GM23338 (cell line): ENCODE measurements around the gene COX6B2. TPM values are rescaled to one million over a fixed set of nuclear protein-coding genes. Genes with fewer than 3 reads are reported as not detected.

Experiments used
- ATAC-seq: fragments of 200-7000 bp; cut with Tn5 transposase; 3 replicates; pipeline ENCODE4 v1.9.1; 2020
- DNase-seq: peaks from one replicate; pipeline ENCODE4 v3.0.0-alpha.2; 2015; ENCODE audit warnings: low spot score
- H2AFZ ChIP-seq: fragments of 200-600 bp; sonication (generic); 2 replicates; pipeline ENCODE4 v1.8.0; 2016; ENCODE audit warnings: antibody characterized with exemption, mild to moderate bottlenecking, moderate library complexity
- H3F3A ChIP-seq: fragments of 200-600 bp; sonication (generic); replicated peaks from 2 replicates; pipeline ENCODE4 v1.8.0; 2017; ENCODE audit warnings: antibody characterized with exemption, mixed run types, low read depth
- H3K27ac ChIP-seq: fragments of 200-600 bp; sonication (generic); 2 replicates; pipeline ENCODE4 v1.6.1; 2016; ENCODE audit warnings: low read depth
- H3K27me3 ChIP-seq: fragments of 200-600 bp; sonication (generic); 2 replicates; pipeline ENCODE4 v1.8.0; 2016; ENCODE audit warnings: mild to moderate bottlenecking, mixed run types, moderate library complexity; ENCODE audit not compliant: insufficient read depth
- H3K36me3 ChIP-seq: fragments of 200-600 bp; sonication (generic); 2 replicates; pipeline ENCODE4 v1.8.0; 2016; ENCODE audit warnings: mild to moderate bottlenecking; ENCODE audit not compliant: insufficient read depth
- H3K4me1 ChIP-seq: fragments of 200-600 bp; sonication (generic); 2 replicates; pipeline ENCODE4 v1.8.0; 2016; ENCODE audit warnings: mild to moderate bottlenecking, moderate library complexity; ENCODE audit not compliant: insufficient read depth
- H3K4me2 ChIP-seq: fragments of 200-600 bp; sonication (generic); 2 replicates; pipeline ENCODE4 v1.7.1; 2017; ENCODE audit warnings: mixed run types
- H3K4me3 ChIP-seq: fragments of 200-600 bp; sonication (generic); 2 replicates; pipeline ENCODE4 v1.6.1; 2016; ENCODE audit warnings: mixed run types
- H3K79me2 ChIP-seq: fragments of 200-600 bp; sonication (generic); replicated peaks from 2 replicates; pipeline ENCODE4 v1.8.0; 2017; ENCODE audit warnings: mild to moderate bottlenecking; ENCODE audit not compliant: insufficient read depth
- H3K9me2 ChIP-seq: fragments of 200-600 bp; sonication (generic); 2 replicates; pipeline ENCODE4 v1.8.0; 2017; ENCODE audit not compliant: insufficient read depth
- H4K20me1 ChIP-seq: fragments of 200-600 bp; sonication (generic); replicated peaks from 2 replicates; pipeline ENCODE4 v1.8.0; 2017; ENCODE audit warnings: mild to moderate bottlenecking; ENCODE audit not compliant: insufficient read depth
- H3K27ac Mint-ChIP-seq: 2 replicates; pipeline ENCODE4 v1.8.0; 2020; ENCODE audit warnings: inconsistent platforms, mild to moderate bottlenecking, moderate library complexity, mixed read lengths
- H3K27me3 Mint-ChIP-seq: 3 replicates; pipeline ENCODE4 v1.8.0; 2022; ENCODE audit warnings: low read depth, mild to moderate bottlenecking, moderate library complexity, mixed read lengths, inconsistent platforms; ENCODE audit not compliant: insufficient read depth, poor library complexity
- H3K36me3 Mint-ChIP-seq: 3 replicates; pipeline ENCODE4 v1.8.0; 2021; ENCODE audit warnings: low read depth, mild to moderate bottlenecking, inconsistent platforms, moderate library complexity, mixed read lengths
- H3K4me1 Mint-ChIP-seq: 3 replicates; pipeline ENCODE4 v1.8.0; 2020; ENCODE audit warnings: mild to moderate bottlenecking, inconsistent platforms, mixed read lengths
- H3K4me3 Mint-ChIP-seq: 3 replicates; pipeline ENCODE4 v1.8.0; 2021; ENCODE audit warnings: moderate library complexity, mild to moderate bottlenecking, inconsistent platforms, mixed read lengths
- H3K9me3 Mint-ChIP-seq: 3 replicates; pipeline ENCODE4 v1.8.0; 2020; ENCODE audit warnings: moderate library complexity, mild to moderate bottlenecking, inconsistent platforms, mixed read lengths
- CREB1 ChIP-seq: fragments of 250-450 bp; sonication (Bioruptor Pico); IDR thresholded peaks from 2 replicates; pipeline ENCODE4 v1.5.0; 2020; ENCODE audit warnings: low read depth, mild to moderate bottlenecking, moderate library complexity
- EZH2 ChIP-seq: fragments of 200-600 bp; sonication (generic); IDR thresholded peaks from one replicate; pipeline ENCODE4 v1.8.0; 2017; ENCODE audit warnings: antibody characterized with exemption, mild to moderate bottlenecking, low read depth; ENCODE audit not compliant: unreplicated experiment
- EZH2phosphoT487 ChIP-seq: fragments of 200-600 bp; sonication (generic); IDR thresholded peaks from one replicate; pipeline ENCODE4 v1.8.1; 2018; ENCODE audit warnings: antibody characterized with exemption; ENCODE audit not compliant: unreplicated experiment
- JUNB ChIP-seq: IDR thresholded peaks from one replicate; pipeline ENCODE4 v1.6.1; 2016; ENCODE audit warnings: antibody characterized with exemption; ENCODE audit not compliant: unreplicated experiment
- NANOG ChIP-seq: IDR thresholded peaks from 2 replicates; pipeline ENCODE4 v1.6.1; 2016; ENCODE audit warnings: antibody characterized with exemption, borderline replicate concordance
- POLR2AphosphoS5 ChIP-seq: IDR thresholded peaks from 2 replicates; pipeline ENCODE4 v1.6.1; 2016; ENCODE audit warnings: antibody characterized with exemption, low read depth
- REST ChIP-seq: IDR thresholded peaks from one replicate; pipeline ENCODE4 v1.6.1; 2018; ENCODE audit warnings: antibody characterized with exemption; ENCODE audit not compliant: unreplicated experiment
- STAT1 ChIP-seq: IDR thresholded peaks from one replicate; pipeline ENCODE4 v1.6.1; 2016; ENCODE audit warnings: antibody characterized with exemption; ENCODE audit not compliant: unreplicated experiment
- ZNF114 ChIP-seq: fragments of 250-450 bp; sonication (Bioruptor Pico); IDR thresholded peaks from 2 replicates; pipeline ENCODE4 v1.5.0; 2020; ENCODE audit warnings: mild to moderate bottlenecking, moderate library complexity
- ZNF331 ChIP-seq: fragments of 250-450 bp; sonication (Bioruptor Pico); IDR thresholded peaks from 2 replicates; pipeline ENCODE4 v1.5.0; 2020; ENCODE audit warnings: low read depth, mild to moderate bottlenecking, moderate library complexity
- polyA plus RNA-seq: library from polyadenylated mRNA; unstranded; fragments of >200 nt; fragmentation: Nextera tagmentation; extraction: Ambion mirVana; gene quantifications from 2 replicates; pipeline ENCODE4 v1.2.1, GENCODE V29; 2016
- total RNA-seq: library from RNA; depleted of rRNA; stranded (reverse); fragments of >200 nt; shearing (Covaris generic); gene quantifications from 2 replicates; pipeline ENCODE4 v1.2.3, GENCODE V29; 2014
- TF ChIP-seq, protein P1 (sequence below): fragments of 250-450 bp; sonication (Bioruptor Pico); IDR thresholded peaks from 2 replicates; pipeline ENCODE4 v1.5.0; 2020; ENCODE audit warnings: mild to moderate bottlenecking, moderate library complexity
- TF ChIP-seq, protein P2 (sequence below): IDR thresholded peaks from 2 replicates; pipeline ENCODE4 v1.6.1; 2016; ENCODE audit warnings: antibody characterized with exemption
- TF ChIP-seq, protein P3 (sequence below), 2 experiments: fragments of 200-600 bp in 1 of 2; sonication (generic) in 1 of 2; conservative IDR thresholded peaks; 2 replicates each; pipeline versions ENCODE4 v1.5.1 to v1.6.1; 2016 to 2017; ENCODE audit warnings: antibody characterized with exemption in 2 of 2, low read depth in 2 of 2, mild to moderate bottlenecking in 2 of 2, moderate library complexity in 1 of 2

The COX6B2 gene
- total and polyA plus RNA-seq, 2 experiments from 2014 or later = 2.7 to 5.3 TPM

GRCh38 chr19:55311397-55311796 lies 43.1 kb downstream of the COX6B2 start:
- no peak overlapping the region for H3K4me2 ChIP-seq
- no peaks in the 10 kb centered on the region; the same call in 1 of the 2 replicates for H4K20me1 ChIP-seq
- DNase-seq = no peak
- H3K9me2 ChIP-seq = no peaks in the 10 kb centered on the region
- H3K4me1 ChIP-seq = peaks cover 5% of the 10 kb centered on the region; the same call in 1 of the 2 replicates
- Mint-ChIP-seq H3K27ac (no peak overlapping the region), H3K4me1 (peaks cover 6% of the 10 kb centered on the region), H3K36me3 (peaks cover 26% of the 10 kb centered on the region), H3K9me3 (no peaks in the 10 kb centered on the region; the same call in 2 of the 3 replicates), H3K4me3 (no peak overlapping the region), H3K27me3 (peaks cover 9% of the 10 kb centered on the region)
- TF ChIP-seq ZNF331 (CRISPR knock-in tag) (no peak), NANOG (no peak), CREB1 (CRISPR knock-in tag) (no peak), POLR2AphosphoS5 (no peak), EZH2 (no peak), ZNF114 (CRISPR knock-in tag) (no peak), STAT1 (no peak), EZH2phosphoT487 (no peak), JUNB (no peak), REST (no peak)
- TF ChIP-seq, protein P1, sequence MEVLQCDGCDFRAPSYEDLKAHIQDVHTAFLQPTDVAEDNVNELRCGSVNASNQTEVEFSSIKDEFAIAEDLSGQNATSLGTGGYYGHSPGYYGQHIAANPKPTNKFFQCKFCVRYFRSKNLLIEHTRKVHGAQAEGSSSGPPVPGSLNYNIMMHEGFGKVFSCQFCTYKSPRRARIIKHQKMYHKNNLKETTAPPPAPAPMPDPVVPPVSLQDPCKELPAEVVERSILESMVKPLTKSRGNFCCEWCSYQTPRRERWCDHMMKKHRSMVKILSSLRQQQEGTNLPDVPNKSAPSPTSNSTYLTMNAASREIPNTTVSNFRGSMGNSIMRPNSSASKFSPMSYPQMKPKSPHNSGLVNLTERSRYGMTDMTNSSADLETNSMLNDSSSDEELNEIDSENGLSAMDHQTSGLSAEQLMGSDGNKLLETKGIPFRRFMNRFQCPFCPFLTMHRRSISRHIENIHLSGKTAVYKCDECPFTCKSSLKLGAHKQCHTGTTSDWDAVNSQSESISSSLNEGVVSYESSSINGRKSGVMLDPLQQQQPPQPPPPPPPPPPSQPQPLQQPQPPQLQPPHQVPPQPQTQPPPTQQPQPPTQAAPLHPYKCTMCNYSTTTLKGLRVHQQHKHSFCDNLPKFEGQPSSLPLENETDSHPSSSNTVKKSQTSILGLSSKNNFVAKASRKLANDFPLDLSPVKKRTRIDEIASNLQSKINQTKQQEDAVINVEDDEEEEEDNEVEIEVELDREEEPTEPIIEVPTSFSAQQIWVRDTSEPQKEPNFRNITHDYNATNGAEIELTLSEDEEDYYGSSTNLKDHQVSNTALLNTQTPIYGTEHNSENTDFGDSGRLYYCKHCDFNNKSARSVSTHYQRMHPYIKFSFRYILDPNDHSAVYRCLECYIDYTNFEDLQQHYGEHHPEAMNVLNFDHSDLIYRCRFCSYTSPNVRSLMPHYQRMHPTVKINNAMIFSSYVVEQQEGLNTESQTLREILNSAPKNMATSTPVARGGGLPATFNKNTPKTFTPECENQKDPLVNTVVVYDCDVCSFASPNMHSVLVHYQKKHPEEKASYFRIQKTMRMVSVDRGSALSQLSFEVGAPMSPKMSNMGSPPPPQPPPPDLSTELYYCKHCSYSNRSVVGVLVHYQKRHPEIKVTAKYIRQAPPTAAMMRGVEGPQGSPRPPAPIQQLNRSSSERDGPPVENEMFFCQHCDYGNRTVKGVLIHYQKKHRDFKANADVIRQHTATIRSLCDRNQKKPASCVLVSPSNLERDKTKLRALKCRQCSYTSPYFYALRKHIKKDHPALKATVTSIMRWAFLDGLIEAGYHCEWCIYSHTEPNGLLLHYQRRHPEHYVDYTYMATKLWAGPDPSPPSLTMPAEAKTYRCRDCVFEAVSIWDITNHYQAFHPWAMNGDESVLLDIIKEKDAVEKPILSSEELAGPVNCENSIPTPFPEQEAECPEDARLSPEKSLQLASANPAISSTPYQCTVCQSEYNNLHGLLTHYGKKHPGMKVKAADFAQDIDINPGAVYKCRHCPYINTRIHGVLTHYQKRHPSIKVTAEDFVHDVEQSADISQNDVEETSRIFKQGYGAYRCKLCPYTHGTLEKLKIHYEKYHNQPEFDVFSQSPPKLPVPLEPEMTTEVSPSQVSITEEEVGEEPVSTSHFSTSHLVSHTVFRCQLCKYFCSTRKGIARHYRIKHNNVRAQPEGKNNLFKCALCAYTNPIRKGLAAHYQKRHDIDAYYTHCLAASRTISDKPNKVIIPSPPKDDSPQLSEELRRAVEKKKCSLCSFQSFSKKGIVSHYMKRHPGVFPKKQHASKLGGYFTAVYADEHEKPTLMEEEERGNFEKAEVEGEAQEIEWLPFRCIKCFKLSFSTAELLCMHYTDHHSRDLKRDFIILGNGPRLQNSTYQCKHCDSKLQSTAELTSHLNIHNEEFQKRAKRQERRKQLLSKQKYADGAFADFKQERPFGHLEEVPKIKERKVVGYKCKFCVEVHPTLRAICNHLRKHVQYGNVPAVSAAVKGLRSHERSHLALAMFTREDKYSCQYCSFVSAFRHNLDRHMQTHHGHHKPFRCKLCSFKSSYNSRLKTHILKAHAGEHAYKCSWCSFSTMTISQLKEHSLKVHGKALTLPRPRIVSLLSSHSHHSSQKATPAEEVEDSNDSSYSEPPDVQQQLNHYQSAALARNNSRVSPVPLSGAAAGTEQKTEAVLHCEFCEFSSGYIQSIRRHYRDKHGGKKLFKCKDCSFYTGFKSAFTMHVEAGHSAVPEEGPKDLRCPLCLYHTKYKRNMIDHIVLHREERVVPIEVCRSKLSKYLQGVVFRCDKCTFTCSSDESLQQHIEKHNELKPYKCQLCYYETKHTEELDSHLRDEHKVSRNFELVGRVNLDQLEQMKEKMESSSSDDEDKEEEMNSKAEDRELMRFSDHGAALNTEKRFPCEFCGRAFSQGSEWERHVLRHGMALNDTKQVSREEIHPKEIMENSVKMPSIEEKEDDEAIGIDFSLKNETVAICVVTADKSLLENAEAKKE (CRISPR knock-in tag) = no peak
- TF ChIP-seq, protein P2, sequence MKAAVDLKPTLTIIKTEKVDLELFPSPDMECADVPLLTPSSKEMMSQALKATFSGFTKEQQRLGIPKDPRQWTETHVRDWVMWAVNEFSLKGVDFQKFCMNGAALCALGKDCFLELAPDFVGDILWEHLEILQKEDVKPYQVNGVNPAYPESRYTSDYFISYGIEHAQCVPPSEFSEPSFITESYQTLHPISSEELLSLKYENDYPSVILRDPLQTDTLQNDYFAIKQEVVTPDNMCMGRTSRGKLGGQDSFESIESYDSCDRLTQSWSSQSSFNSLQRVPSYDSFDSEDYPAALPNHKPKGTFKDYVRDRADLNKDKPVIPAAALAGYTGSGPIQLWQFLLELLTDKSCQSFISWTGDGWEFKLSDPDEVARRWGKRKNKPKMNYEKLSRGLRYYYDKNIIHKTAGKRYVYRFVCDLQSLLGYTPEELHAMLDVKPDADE = no peak
- TF ChIP-seq, protein P3, sequence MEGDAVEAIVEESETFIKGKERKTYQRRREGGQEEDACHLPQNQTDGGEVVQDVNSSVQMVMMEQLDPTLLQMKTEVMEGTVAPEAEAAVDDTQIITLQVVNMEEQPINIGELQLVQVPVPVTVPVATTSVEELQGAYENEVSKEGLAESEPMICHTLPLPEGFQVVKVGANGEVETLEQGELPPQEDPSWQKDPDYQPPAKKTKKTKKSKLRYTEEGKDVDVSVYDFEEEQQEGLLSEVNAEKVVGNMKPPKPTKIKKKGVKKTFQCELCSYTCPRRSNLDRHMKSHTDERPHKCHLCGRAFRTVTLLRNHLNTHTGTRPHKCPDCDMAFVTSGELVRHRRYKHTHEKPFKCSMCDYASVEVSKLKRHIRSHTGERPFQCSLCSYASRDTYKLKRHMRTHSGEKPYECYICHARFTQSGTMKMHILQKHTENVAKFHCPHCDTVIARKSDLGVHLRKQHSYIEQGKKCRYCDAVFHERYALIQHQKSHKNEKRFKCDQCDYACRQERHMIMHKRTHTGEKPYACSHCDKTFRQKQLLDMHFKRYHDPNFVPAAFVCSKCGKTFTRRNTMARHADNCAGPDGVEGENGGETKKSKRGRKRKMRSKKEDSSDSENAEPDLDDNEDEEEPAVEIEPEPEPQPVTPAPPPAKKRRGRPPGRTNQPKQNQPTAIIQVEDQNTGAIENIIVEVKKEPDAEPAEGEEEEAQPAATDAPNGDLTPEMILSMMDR (conservative IDR thresholded peaks at IDR 0.05; ENCODE audit: low read depth in 2 of 2) = no peak
- H3K79me2 ChIP-seq = no peaks in the 10 kb centered on the region
- no peaks in the 10 kb centered on the region for H3K27me3 ChIP-seq
- H3F3A ChIP-seq = peaks cover under 1% of the 10 kb centered on the region; the same call in 1 of the 2 replicates
- H2AFZ ChIP-seq = no peak overlapping the region
- H3K4me3 ChIP-seq = no peak overlapping the region
- no peak for ATAC-seq
- H3K27ac ChIP-seq = no peak overlapping the region
- peaks cover 4% of the 10 kb centered on the region for H3K36me3 ChIP-seq
